Mucosa of descending colon (tissue), 3 donors: Measurements from ENCODE around the gene TMEM52. TPM values are rescaled to one million over a fixed set of nuclear protein-coding genes. Genes with fewer than 3 reads are reported as not detected.
A peak's percentile ranks its signal among the peaks of the same experiment; 100 is the strongest.

Experiments
- ATAC-seq: fragments of 200-7000 bp; cut with Tn5 transposase; one replicate; pipeline ENCODE4 v1.9.1; 2020; ENCODE audit warnings: mild to moderate bottlenecking, moderate library complexity
- DNase-seq, 3 donors: peaks; one replicate each; pipeline ENCODE4 v3.0.0-alpha.2; 2020
- H3K36me3 ChIP-seq: fragments of 200-600 bp; one replicate; pipeline ENCODE4 v1.8.0; 2021; ENCODE audit warnings: low read depth, mild to moderate bottlenecking
- H3K4me1 ChIP-seq: fragments of 200-600 bp; one replicate; pipeline ENCODE4 v1.8.0; 2021; ENCODE audit warnings: low read depth, mild to moderate bottlenecking
- H3K4me3 ChIP-seq: fragments of 200-600 bp; one replicate; pipeline ENCODE4 v1.8.0; 2021; ENCODE audit warnings: mild to moderate bottlenecking
- H3K9me3 ChIP-seq: fragments of 200-600 bp; one replicate; pipeline ENCODE4 v1.8.0; 2021; ENCODE audit warnings: mild to moderate bottlenecking
- intact Hi-C, 2 donors: fragments of 100-400 bp; cut with DNase I in 1 of 2; cut with micrococcal nuclease in 1 of 2; formaldehyde crosslinking; loops; one replicate each; pipeline versions ENCODE4 v1.11.0 to v1.11.1; 2022; cut with DNase I, micrococcal nuclease
- total RNA-seq, 3 donors: library from RNA; stranded (reverse); fragmentation: NEBNext Ultra II Directional in 2 of 3; extraction: Animal tissue kit (Norgen Biotek cat#: 25700) in 2 of 3; gene quantifications; one replicate each; pipeline versions ENCODE4 v1.2.1 to v1.2.4, GENCODE V29; 2021 to 2023
- TF ChIP-seq, protein P1 (sequence below): fragments of 200-600 bp; IDR thresholded peaks from one replicate; pipeline ENCODE4 v1.8.0; 2022; ENCODE audit warnings: antibody characterized with exemption, mild to moderate bottlenecking
- donor health status: DM: no; HTN: no; CAD: no; lungs with moderate emphysema.
- donor health status: DM: no; HTN: no; CAD: no.
- donor health status: DM: no; HTN: yes; CAD: no.

TMEM52 gene
- total RNA-seq, 3 donors from 2014 or later: 1.8 to 4.0 (median 3.0) TPM

GRCh38 chr1:1928231-1929101 lies 9.4 kb upstream of the TMEM52 start:
- Histone ChIP-seq H3K36me3 (no peaks in the 10 kb centered on the region), H3K4me1 (peaks cover 3% of the 10 kb centered on the region), H3K9me3 (no peaks in the 10 kb centered on the region), H3K4me3 (no peak overlapping the region)
- TF ChIP-seq, protein P1, sequence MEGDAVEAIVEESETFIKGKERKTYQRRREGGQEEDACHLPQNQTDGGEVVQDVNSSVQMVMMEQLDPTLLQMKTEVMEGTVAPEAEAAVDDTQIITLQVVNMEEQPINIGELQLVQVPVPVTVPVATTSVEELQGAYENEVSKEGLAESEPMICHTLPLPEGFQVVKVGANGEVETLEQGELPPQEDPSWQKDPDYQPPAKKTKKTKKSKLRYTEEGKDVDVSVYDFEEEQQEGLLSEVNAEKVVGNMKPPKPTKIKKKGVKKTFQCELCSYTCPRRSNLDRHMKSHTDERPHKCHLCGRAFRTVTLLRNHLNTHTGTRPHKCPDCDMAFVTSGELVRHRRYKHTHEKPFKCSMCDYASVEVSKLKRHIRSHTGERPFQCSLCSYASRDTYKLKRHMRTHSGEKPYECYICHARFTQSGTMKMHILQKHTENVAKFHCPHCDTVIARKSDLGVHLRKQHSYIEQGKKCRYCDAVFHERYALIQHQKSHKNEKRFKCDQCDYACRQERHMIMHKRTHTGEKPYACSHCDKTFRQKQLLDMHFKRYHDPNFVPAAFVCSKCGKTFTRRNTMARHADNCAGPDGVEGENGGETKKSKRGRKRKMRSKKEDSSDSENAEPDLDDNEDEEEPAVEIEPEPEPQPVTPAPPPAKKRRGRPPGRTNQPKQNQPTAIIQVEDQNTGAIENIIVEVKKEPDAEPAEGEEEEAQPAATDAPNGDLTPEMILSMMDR: no peak
- DNase-seq (peak in 2 of 3 donors; percentile 22 to 42), ATAC-seq (no peak)
- intact Hi-C loops: no loop called here

- H3K4me3 ChIP-seq: no peak overlapping the region
- peaks cover 9% of the 10 kb centered on the region for H3K4me1 ChIP-seq
- intact Hi-C loops: no loop called here
- TF ChIP-seq, protein P1: no peak
- H3K36me3 ChIP-seq: no peaks in the 10 kb centered on the region
- H3K9me3 ChIP-seq: no peaks in the 10 kb centered on the region
- ATAC-seq (no peak), DNase-seq (peak in 2 of 3 donors; percentile 20 to 35)
Measured at GRCh38 chr1:1927751-1928150, 8.7 kb upstream of the TMEM52 start.

GRCh38 chr1:1926886-1927660 lies 8.0 kb upstream of the TMEM52 start:
- no peaks in the 10 kb centered on the region for H3K36me3 ChIP-seq
- H3K4me3 ChIP-seq: no peak overlapping the region
- TF ChIP-seq, protein P1: no peak
- H3K9me3 ChIP-seq: no peaks in the 10 kb centered on the region
- DNase-seq (peak in 2 of 3 donors; percentile 32 to 41), ATAC-seq (no peak)
- peaks cover 14% of the 10 kb centered on the region for H3K4me1 ChIP-seq
- intact Hi-C loops: no loop called here

GRCh38 chr1:1926346-1926811 lies 7.3 kb upstream of the TMEM52 start:
- TF ChIP-seq, protein P1: no peak
- H3K36me3 ChIP-seq: no peaks in the 10 kb centered on the region
- H3K4me3 ChIP-seq: no peak overlapping the region
- H3K4me1 ChIP-seq: peaks cover 14% of the 10 kb centered on the region
- H3K9me3 ChIP-seq: no peaks in the 10 kb centered on the region
- DNase-seq (peak in 2 of 3 donors; percentile 25 to 41), ATAC-seq (no peak)
- intact Hi-C loops: no loop called here

GRCh38 chr1:1925437-1926345 lies 6.6 kb upstream of the TMEM52 start:
- peak in 1 of 3 donors; percentile 29 for DNase-seq
- no peak for ATAC-seq
- no peaks in the 10 kb centered on the region for H3K9me3 ChIP-seq
- intact Hi-C loops: no loop called here
- H3K4me3 ChIP-seq: no peak overlapping the region
- TF ChIP-seq, protein P1: no peak
- H3K36me3 ChIP-seq: no peaks in the 10 kb centered on the region
- H3K4me1 ChIP-seq: peaks cover 14% of the 10 kb centered on the region
